ENCODE data around the gene CPO.
A peak's percentile ranks its signal among the peaks of the same experiment; 100 is the strongest.

The CPO gene

DNA sequence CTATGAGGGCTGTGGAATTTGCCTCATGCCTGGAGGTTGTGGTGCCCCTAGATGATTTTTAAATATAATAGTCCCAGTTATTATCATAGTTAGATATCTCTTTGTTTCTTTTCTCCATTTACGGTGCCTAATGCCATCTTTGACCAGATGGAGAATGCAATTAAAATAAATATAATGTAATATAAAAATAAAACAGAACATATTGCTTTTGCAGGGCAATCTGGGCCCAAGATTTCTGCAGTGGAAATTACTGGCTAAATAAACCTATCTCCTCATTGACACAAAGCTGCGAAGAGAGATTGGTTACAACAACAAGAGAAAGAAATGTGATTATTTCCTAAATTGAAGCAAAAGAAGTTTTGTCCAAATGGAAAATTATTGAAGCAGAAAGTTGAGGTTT lies 51.8 kb downstream of the CPO start:
- Histone ChIP-seq H2BK120ac (ENCODE audit: low read depth, low read length) (no peak overlapping the region), H2AK5ac (ENCODE audit: low read length, severe bottlenecking) (no peak overlapping the region), H2BK15ac (ENCODE audit: low read depth, poor library complexity, severe bottlenecking) (no peak overlapping the region), H4K8ac (ENCODE audit: low read length) (no peak overlapping the region), H2AFZ (ENCODE audit: low read depth, low read length) (no peak overlapping the region), H3K4me1 (ENCODE audit: control insufficient read depth, insufficient read depth, low read depth, low read length) (no peaks in the 10 kb centered on the region), H3K23ac (ENCODE audit: low read length in 2 of 2) (no peak overlapping the region), H3K18ac (ENCODE audit: low read depth in 1 of 2, low read length in 2 of 2) (no peak overlapping the region), H3K79me1 (replicated peaks; ENCODE audit: low read length, poor library complexity, severe bottlenecking) (no peaks in the 10 kb centered on the region), H2BK5ac (ENCODE audit: low read depth, low read length, poor library complexity, severe bottlenecking) (no peak overlapping the region), H2BK12ac (ENCODE audit: low read length in 2 of 2) (no peak overlapping the region), H3K9ac (ENCODE audit: low read length) (no peak overlapping the region), H3K27ac (ENCODE audit: low read length, poor library complexity, severe bottlenecking) (no peak overlapping the region), H3K9me3 (ENCODE audit: control insufficient read depth, low read length) (no peaks in the 10 kb centered on the region), H3K4me3 (ENCODE audit: insufficient read depth in 1 of 2, low read depth in 1 of 2, low read length in 2 of 2) (no peak overlapping the region), H3K4ac (ENCODE audit: low read depth in 1 of 2, low read length in 2 of 2) (no peak overlapping the region), H3K27me3 (ENCODE audit: control insufficient read depth in 1 of 2, insufficient read depth in 1 of 2, low read length in 2 of 2) (no peaks in the 10 kb centered on the region), H4K91ac (ENCODE audit: low read length) (no peak overlapping the region), H3K36me3 (ENCODE audit: control insufficient read depth in 1 of 2, insufficient read depth in 2 of 2, low read depth in 1 of 2, low read length in 2 of 2) (no peaks in the 10 kb centered on the region), H3K14ac (ENCODE audit: low read length in 2 of 2) (no peak overlapping the region), H3K4me2 (ENCODE audit: low read length, poor library complexity, severe bottlenecking) (no peak overlapping the region)
- no peak for DNase-seq
- no CpG with 5 or more reads among the region's 2 CpGs for WGBS

DNA sequence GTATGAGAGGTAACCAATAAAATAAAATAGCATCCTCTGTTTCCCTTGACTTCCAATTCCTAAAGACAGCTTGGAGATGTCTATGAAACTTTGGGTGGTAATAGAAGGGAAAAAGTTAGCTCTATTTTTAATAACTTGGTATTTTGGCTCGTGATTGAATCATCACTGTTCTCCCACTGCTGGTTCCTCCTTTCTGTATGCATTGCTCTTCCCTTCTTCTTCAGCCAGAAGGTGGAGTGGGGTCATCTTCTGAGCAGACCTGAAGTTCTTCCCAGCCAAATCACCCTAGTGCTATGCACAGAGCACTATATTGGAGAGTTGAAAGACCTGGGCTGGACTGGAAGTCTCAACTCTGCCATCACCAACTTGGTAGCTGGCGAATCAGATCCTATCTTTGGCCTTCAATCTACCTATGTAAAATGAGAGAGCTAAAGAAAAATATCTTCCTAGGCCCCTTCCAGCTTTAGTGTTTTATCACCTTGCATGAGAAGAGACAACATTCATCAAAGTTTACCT lies 54.1 kb downstream of the CPO start:
- no peak overlapping the region for H4K8ac ChIP-seq (ENCODE audit: low read length)
- no peak overlapping the region for H2BK120ac ChIP-seq (ENCODE audit: low read depth, low read length)
- peak overlapping the region; percentile 79 for H4K91ac ChIP-seq (ENCODE audit: low read length)
- no peak overlapping the region for H3K27ac ChIP-seq (ENCODE audit: low read length, poor library complexity, severe bottlenecking)
- no peak overlapping the region for H2BK15ac ChIP-seq (ENCODE audit: low read depth, poor library complexity, severe bottlenecking)
- H3K9me3 ChIP-seq (ENCODE audit: control insufficient read depth, low read length) = no peaks in the 10 kb centered on the region
- H3K23ac ChIP-seq (ENCODE audit: low read length in 2 of 2) = no peak overlapping the region
- H3K4me3 ChIP-seq (ENCODE audit: insufficient read depth in 1 of 2, low read depth in 1 of 2, low read length in 2 of 2) = no peak overlapping the region
- no peak for DNase-seq
- no peak overlapping the region for H2BK5ac ChIP-seq (ENCODE audit: low read depth, low read length, poor library complexity, severe bottlenecking)
- no peaks in the 10 kb centered on the region for H3K4me1 ChIP-seq (ENCODE audit: control insufficient read depth, insufficient read depth, low read depth, low read length)
- peak overlapping the region in 1 of 2 experiments; percentile 81 for H3K4ac ChIP-seq (ENCODE audit: low read depth in 1 of 2, low read length in 2 of 2)
- H3K18ac ChIP-seq (ENCODE audit: low read depth in 1 of 2, low read length in 2 of 2) = peak overlapping the region in 1 of 2 experiments; percentile 52
- H3K9ac ChIP-seq (ENCODE audit: low read length) = no peak overlapping the region
- H3K36me3 ChIP-seq (ENCODE audit: control insufficient read depth in 1 of 2, insufficient read depth in 2 of 2, low read depth in 1 of 2, low read length in 2 of 2) = no peaks in the 10 kb centered on the region
- no peak overlapping the region for H2AFZ ChIP-seq (ENCODE audit: low read depth, low read length)
- no peak overlapping the region for H3K14ac ChIP-seq (ENCODE audit: low read length in 2 of 2)
- 78% methylated on average over 1 of the region's 2 CpGs for WGBS
- H3K27me3 ChIP-seq (ENCODE audit: control insufficient read depth in 1 of 2, insufficient read depth in 1 of 2, low read length in 2 of 2) = no peaks in the 10 kb centered on the region
- no peak overlapping the region for H3K4me2 ChIP-seq (ENCODE audit: low read length, poor library complexity, severe bottlenecking)
- H2BK12ac ChIP-seq (ENCODE audit: low read length in 2 of 2) = peak overlapping the region in 1 of 2 experiments; percentile 93
- no peaks in the 10 kb centered on the region for H3K79me1 ChIP-seq (replicated peaks; ENCODE audit: low read length, poor library complexity, severe bottlenecking)
- no peak overlapping the region for H2AK5ac ChIP-seq (ENCODE audit: low read length, severe bottlenecking)

DNA sequence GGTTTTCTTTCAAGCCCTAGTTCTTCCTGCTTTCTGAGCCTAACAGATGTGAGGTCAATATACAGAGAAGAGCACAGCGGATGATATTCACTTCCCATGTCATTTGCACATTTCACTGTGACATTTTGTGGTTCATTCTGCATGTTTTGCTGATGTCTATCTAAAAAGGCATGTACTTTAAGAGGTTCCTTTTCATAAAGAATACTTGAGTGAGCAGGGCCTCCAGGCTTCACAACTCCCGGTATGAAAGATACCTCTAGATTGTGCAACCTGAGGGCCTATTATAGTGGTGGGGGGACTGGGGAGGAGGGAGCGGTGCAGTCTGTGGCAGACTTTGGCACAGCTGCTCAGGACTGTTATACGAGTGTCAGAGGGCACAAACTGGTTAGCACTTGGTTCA lies 54.6 kb downstream of the CPO start:
- Histone ChIP-seq H2BK5ac (ENCODE audit: low read depth, low read length, poor library complexity, severe bottlenecking) (no peak overlapping the region), H3K4me3 (ENCODE audit: insufficient read depth in 1 of 2, low read depth in 1 of 2, low read length in 2 of 2) (no peak overlapping the region), H3K23ac (ENCODE audit: low read length in 2 of 2) (no peak overlapping the region), H3K14ac (ENCODE audit: low read length in 2 of 2) (no peak overlapping the region), H4K91ac (ENCODE audit: low read length) (no peak overlapping the region), H2AFZ (ENCODE audit: low read depth, low read length) (no peak overlapping the region), H3K4ac (ENCODE audit: low read depth in 1 of 2, low read length in 2 of 2) (no peak overlapping the region), H2BK120ac (ENCODE audit: low read depth, low read length) (no peak overlapping the region), H2BK12ac (ENCODE audit: low read length in 2 of 2) (peak overlapping the region in 1 of 2 experiments; percentile 93), H3K36me3 (ENCODE audit: control insufficient read depth in 1 of 2, insufficient read depth in 2 of 2, low read depth in 1 of 2, low read length in 2 of 2) (no peaks in the 10 kb centered on the region), H3K79me1 (replicated peaks; ENCODE audit: low read length, poor library complexity, severe bottlenecking) (no peaks in the 10 kb centered on the region), H2AK5ac (ENCODE audit: low read length, severe bottlenecking) (no peak overlapping the region), H3K9ac (ENCODE audit: low read length) (no peak overlapping the region), H3K27me3 (ENCODE audit: control insufficient read depth in 1 of 2, insufficient read depth in 1 of 2, low read length in 2 of 2) (no peaks in the 10 kb centered on the region), H4K8ac (ENCODE audit: low read length) (no peak overlapping the region), H3K9me3 (ENCODE audit: control insufficient read depth, low read length) (no peaks in the 10 kb centered on the region), H3K27ac (ENCODE audit: low read length, poor library complexity, severe bottlenecking) (no peak overlapping the region), H3K4me2 (ENCODE audit: low read length, poor library complexity, severe bottlenecking) (no peak overlapping the region), H3K4me1 (ENCODE audit: control insufficient read depth, insufficient read depth, low read depth, low read length) (no peaks in the 10 kb centered on the region), H3K18ac (ENCODE audit: low read depth in 1 of 2, low read length in 2 of 2) (no peak overlapping the region), H2BK15ac (ENCODE audit: low read depth, poor library complexity, severe bottlenecking) (no peak overlapping the region)
- 41% methylated on average over 2 of the region's 4 CpGs for WGBS
- DNase-seq = peak; percentile 72

DNA sequence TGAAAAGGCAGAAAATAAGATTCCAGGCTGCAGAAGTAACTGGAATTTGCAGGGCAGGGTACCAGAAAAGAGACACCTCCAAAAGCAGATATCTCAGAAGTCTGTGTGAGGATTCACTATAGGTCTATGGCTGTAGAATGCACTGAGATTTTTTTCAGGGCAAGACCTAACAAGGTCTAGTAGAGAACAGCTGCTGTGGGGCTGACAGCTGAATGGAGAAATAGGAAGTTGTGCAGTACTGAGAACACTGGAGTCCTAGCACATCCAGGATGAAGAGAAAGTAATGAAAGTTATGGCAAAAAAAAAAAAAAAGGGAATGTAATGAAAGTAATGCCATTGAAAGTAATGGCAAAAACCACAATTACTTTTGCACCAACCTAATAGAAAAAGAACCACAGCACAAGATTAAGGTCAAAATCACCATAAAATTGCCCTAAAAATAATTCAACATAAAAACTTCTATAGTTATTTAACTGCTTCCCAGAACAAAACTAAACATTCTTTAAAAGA lies 57.3 kb downstream of the CPO start:
- Histone ChIP-seq H3K4me2 (ENCODE audit: low read length, poor library complexity, severe bottlenecking) (no peak overlapping the region), H3K4me3 (ENCODE audit: insufficient read depth in 1 of 2, low read depth in 1 of 2, low read length in 2 of 2) (no peak overlapping the region), H3K18ac (ENCODE audit: low read depth in 1 of 2, low read length in 2 of 2) (no peak overlapping the region), H3K14ac (ENCODE audit: low read length in 2 of 2) (no peak overlapping the region), H3K4ac (ENCODE audit: low read depth in 1 of 2, low read length in 2 of 2) (no peak overlapping the region), H3K9ac (ENCODE audit: low read length) (no peak overlapping the region), H3K79me1 (replicated peaks; ENCODE audit: low read length, poor library complexity, severe bottlenecking) (no peaks in the 10 kb centered on the region), H2AFZ (ENCODE audit: low read depth, low read length) (no peak overlapping the region), H2BK15ac (ENCODE audit: low read depth, poor library complexity, severe bottlenecking) (no peak overlapping the region), H2BK5ac (ENCODE audit: low read depth, low read length, poor library complexity, severe bottlenecking) (no peak overlapping the region), H3K23ac (ENCODE audit: low read length in 2 of 2) (no peak overlapping the region), H2BK12ac (ENCODE audit: low read length in 2 of 2) (no peak overlapping the region), H3K36me3 (ENCODE audit: control insufficient read depth in 1 of 2, insufficient read depth in 2 of 2, low read depth in 1 of 2, low read length in 2 of 2) (no peaks in the 10 kb centered on the region), H2BK120ac (ENCODE audit: low read depth, low read length) (no peak overlapping the region), H3K27me3 (ENCODE audit: control insufficient read depth in 1 of 2, insufficient read depth in 1 of 2, low read length in 2 of 2) (no peaks in the 10 kb centered on the region), H4K8ac (ENCODE audit: low read length) (no peak overlapping the region), H2AK5ac (ENCODE audit: low read length, severe bottlenecking) (no peak overlapping the region), H3K27ac (ENCODE audit: low read length, poor library complexity, severe bottlenecking) (no peak overlapping the region), H3K4me1 (ENCODE audit: control insufficient read depth, insufficient read depth, low read depth, low read length) (no peaks in the 10 kb centered on the region), H3K9me3 (ENCODE audit: control insufficient read depth, low read length) (no peaks in the 10 kb centered on the region), H4K91ac (ENCODE audit: low read length) (no peak overlapping the region)
- peak; percentile 30 for DNase-seq

Measured in mesenchymal stem cell (in vitro differentiated cells and primary cell).